Esophagus squamous epithelium (tissue), 4 donors: ENCODE measurements around the gene PLEKHG4.

Experiments used
- CTCF ChIP-seq, 6 experiments: fragments of 450-650 bp in 4 of 6; fragments of 200-600 bp in 2 of 6; sonication (generic) in 2 of 6; IDR thresholded peaks; one replicate each; pipeline ENCODE4 v1.5.1; 2016 to 2019; ENCODE audit warnings: antibody characterized with exemption in 6 of 6, mild to moderate bottlenecking in 4 of 6, moderate library complexity in 4 of 6
- POLR2A ChIP-seq, 4 donors: fragments of 450-650 bp; IDR thresholded peaks; one replicate each; pipeline ENCODE4 v1.6.1; 2017; ENCODE audit warnings: antibody characterized with exemption in 4 of 4, mild to moderate bottlenecking in 4 of 4, moderate library complexity in 3 of 4

DNA sequence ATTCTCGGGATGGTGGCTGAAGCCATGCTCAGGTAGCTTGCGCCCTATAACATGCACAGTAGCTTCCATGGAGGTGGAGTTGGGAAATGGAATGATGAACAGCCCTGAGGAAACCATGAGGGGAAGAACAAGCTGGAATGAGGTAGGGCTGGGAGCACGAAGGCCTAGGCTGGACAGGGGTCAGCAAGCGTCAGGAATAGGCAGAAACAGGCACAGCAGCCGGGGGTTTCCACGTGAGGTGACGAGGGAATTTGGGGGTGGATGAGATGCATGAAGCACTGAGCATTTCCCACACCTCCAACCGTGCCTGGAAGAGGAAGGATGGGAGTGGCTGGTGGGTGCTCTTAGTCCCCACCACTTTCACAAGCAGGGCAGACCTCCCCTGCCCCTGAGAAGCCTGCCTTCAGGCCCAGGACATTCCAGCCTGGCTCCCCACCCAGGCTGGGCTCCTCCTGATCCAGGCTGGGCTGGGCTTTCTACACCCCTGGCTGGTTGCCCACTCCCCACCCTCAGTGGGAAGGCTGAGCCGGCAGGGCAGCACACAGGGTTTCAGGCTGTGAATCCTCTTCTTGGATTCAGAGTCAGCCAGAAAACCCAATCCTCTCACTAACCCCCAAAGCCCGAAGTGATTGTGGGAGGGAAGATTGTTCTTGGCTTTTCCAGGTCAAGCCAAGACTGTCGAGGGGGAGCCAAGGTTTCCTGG lies 21.9 kb downstream of the PLEKHG4 start:
- TF ChIP-seq CTCF (IDR thresholded peaks at IDR 0.05) (no peak), POLR2A (IDR thresholded peaks at IDR 0.05) (no peak)
